Subcutaneous abdominal adipose tissue (tissue), 5 donors: ENCODE measurements around the gene EYS.
"Not testable (repeated sequence)": the region's sequence is repeated elsewhere in the genome, so short reads cannot be mapped to it uniquely, and the experiment has no call there.

ENCODE experiments used
- H3K27ac ChIP-seq: one replicate; pipeline ENCODE4 v1.7.0; 2013; ENCODE audit warnings: low read depth, mild to moderate bottlenecking, inconsistent platforms, low read length, moderate library complexity
- H3K27me3 ChIP-seq, 5 donors: one replicate each; pipeline ENCODE4 v1.7.0; 2013; ENCODE audit warnings: low read length in 5 of 5, inconsistent platforms in 1 of 5; ENCODE audit not compliant: control insufficient read depth in 5 of 5, insufficient read depth in 4 of 5
- H3K36me3 ChIP-seq, 5 donors: one replicate each; pipeline ENCODE4 v1.7.0; 2013; ENCODE audit warnings: low read length in 5 of 5; ENCODE audit not compliant: control insufficient read depth in 5 of 5, insufficient read depth in 5 of 5
- H3K4me1 ChIP-seq, 5 donors: one replicate each; pipeline ENCODE4 v1.7.0; 2013; ENCODE audit warnings: low read length in 5 of 5, mild to moderate bottlenecking in 3 of 5, moderate library complexity in 1 of 5; ENCODE audit not compliant: control insufficient read depth in 5 of 5, insufficient read depth in 5 of 5
- H3K4me3 ChIP-seq, 5 donors: one replicate each; pipeline ENCODE4 v1.7.0; 2013; ENCODE audit warnings: low read length in 5 of 5, low read depth in 1 of 5
- H3K9ac ChIP-seq, 5 donors: one replicate each; pipeline ENCODE4 v1.7.0; 2013; ENCODE audit warnings: low read length in 5 of 5, mild to moderate bottlenecking in 4 of 5, moderate library complexity in 3 of 5
- H3K9me3 ChIP-seq, 5 donors: one replicate each; pipeline ENCODE4 v1.7.0; 2013; ENCODE audit warnings: low read length in 5 of 5; ENCODE audit not compliant: control insufficient read depth in 5 of 5
- donor health status: healthy.
- donor health status: healthy.
- donor health status: healthy.
- donor health status: healthy.
- donor health status: healthy.

EYS gene

DNA sequence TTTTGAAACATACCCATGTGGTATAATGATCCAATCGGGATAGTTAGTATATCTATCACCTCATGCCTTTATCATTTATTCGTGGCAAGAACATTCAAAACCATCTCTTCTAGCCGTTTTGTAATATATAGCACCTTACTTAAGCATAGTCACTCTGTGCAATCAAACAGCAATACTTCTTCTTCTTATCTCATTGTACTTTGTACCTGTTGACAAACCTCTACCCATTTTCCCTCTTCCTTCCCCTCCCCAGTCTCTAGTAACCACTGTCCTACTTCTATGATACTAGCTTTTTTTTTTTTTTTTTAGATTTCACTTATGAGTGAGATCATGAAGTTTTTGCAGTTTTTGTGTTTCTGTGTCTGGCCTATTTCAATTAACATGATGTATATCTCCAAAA, 296.7 kb downstream of the EYS start:
- Histone ChIP-seq H3K4me1 (no peaks in the 10 kb centered on the region), H3K36me3 (no peaks in the 10 kb centered on the region), H3K27ac (no peak overlapping the region), H3K27me3 (no peaks in the 10 kb centered on the region), H3K4me3 (no peak overlapping the region), H3K9me3 (peaks cover 0 to 1% (median 0%) of the 10 kb centered on the region in 5 donors), H3K9ac (no peak overlapping the region)

DNA sequence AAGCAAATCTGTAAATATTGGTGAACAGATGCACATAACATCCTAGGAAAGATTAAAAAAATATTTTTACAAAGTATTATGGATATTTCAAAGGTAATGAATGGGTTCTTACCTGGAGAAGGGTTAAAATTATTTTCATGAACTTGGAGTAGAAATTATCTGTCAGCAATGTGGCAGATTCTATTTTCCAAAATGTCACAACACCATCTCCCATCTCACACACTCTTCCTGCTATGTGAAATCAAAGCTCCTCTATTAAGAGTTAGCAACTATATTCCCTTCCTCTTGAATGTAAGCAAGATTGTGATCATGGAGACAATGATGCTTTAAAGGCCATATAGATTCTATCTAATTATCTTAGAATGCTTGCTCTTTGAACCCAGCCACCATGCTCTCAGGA, 304.5 kb downstream of the EYS start:
- no peaks in the 10 kb centered on the region for H3K9me3 ChIP-seq

DNA sequence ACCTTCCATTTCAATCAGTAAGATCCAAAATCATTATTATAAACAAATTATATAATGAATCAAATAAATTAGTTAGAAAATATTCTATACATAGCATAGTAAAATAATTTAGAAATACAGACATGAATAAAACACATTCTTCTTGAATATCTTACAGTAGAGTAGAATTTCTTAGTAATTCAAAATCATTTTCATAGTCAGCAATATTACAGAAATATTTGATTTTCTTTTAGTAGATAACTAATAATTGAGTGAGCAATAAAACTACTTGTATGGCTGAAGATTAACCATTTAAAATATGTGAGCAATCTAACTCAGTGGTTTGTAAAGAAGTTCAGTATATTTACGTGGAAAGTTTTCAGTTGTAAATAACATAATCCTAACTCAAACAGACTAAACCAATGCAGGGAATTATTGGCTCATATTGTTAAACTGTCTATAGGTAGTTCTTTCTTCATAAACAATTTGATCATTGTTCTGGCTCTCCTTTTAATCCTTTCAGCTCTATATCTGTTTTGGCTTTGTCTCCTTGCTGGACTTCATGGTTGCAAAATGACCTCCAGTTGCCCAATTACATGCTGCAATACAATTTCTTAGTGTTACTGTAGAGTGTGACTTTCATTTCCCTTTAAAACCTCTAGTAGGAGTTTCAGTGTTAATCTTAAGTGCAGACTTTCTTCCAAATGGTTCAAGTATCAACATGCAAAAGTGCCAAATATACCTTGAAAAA, 307.5 kb downstream of the EYS start:
- H3K9ac ChIP-seq = no peak overlapping the region
- H3K36me3 ChIP-seq = no peaks in the 10 kb centered on the region
- no peaks in the 10 kb centered on the region for H3K9me3 ChIP-seq
- peaks cover 0 to 20% (median 3%) of the 10 kb centered on the region in 5 donors for H3K4me1 ChIP-seq
- H3K27me3 ChIP-seq = no peaks in the 10 kb centered on the region
- H3K4me3 ChIP-seq = no peak overlapping the region
- no peak overlapping the region for H3K27ac ChIP-seq

More for the DNA sequence above, 304.5 kb downstream of the EYS start:
- H3K27me3 ChIP-seq = no peaks in the 10 kb centered on the region
- no peak overlapping the region for H3K27ac ChIP-seq
- H3K9ac ChIP-seq = no peak overlapping the region
- H3K4me1 ChIP-seq = peaks cover 0 to 20% (median 3%) of the 10 kb centered on the region in 5 donors
- H3K4me3 ChIP-seq = no peak overlapping the region
- H3K36me3 ChIP-seq = no peaks in the 10 kb centered on the region

GRCh38 chr6:65398851-65399250, 308.2 kb downstream of the EYS start:
- H3K9me3 ChIP-seq = no peaks in the 10 kb centered on the region
- H3K27me3 ChIP-seq = no peaks in the 10 kb centered on the region
- no peak overlapping the region for H3K4me3 ChIP-seq
- no peaks in the 10 kb centered on the region for H3K36me3 ChIP-seq
- H3K4me1 ChIP-seq = peaks cover 0 to 20% (median 3%) of the 10 kb centered on the region in 5 donors
- H3K9ac ChIP-seq = no peak overlapping the region
- no peak overlapping the region for H3K27ac ChIP-seq

GRCh38 chr6:65350530-65350929, 356.5 kb downstream of the EYS start:
- no peaks in the 10 kb centered on the region for H3K36me3 ChIP-seq
- no peaks in the 10 kb centered on the region for H3K4me1 ChIP-seq
- peaks cover 0 to under 1% (median 0%) of the 10 kb centered on the region in 5 donors for H3K9me3 ChIP-seq
- H3K27ac ChIP-seq = no peak overlapping the region
- H3K4me3 ChIP-seq = no peak overlapping the region
- H3K9ac ChIP-seq = no peak overlapping the region
- H3K27me3 ChIP-seq = no peaks in the 10 kb centered on the region

GRCh38 chr6:65302655-65303054, 404.4 kb downstream of the EYS start:
- H3K27me3 ChIP-seq, H3K4me3 ChIP-seq, H3K36me3 ChIP-seq, H3K9me3 ChIP-seq, H3K4me1 ChIP-seq, H3K27ac ChIP-seq, H3K9ac ChIP-seq: not testable (repeated sequence)

DNA sequence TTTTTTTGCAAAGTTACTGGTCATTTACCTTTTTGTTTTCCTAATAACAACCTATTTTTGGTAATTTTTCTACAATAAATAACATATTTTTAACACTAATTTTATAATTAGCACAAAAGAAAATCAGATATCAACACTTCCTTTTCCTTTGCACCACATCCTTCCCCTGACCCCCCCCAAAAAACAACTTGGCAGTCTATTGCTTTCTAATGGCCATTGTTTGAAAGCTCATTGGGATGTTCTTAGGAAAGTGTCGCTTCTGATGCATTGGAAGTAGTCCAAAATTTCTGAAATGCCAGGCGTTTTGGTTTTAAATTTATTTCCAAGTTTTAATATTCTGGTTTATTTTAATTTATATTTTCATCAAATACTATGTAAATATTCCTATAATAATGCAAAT, 407.8 kb downstream of the EYS start:
- H3K36me3 ChIP-seq = no peaks in the 10 kb centered on the region
- no peaks in the 10 kb centered on the region for H3K27me3 ChIP-seq
- H3K27ac ChIP-seq = no peak overlapping the region
- peaks cover 0 to 12% (median 0%) of the 10 kb centered on the region in 5 donors for H3K4me1 ChIP-seq
- H3K4me3 ChIP-seq = no peak overlapping the region
- no peak overlapping the region for H3K9ac ChIP-seq
- no peaks in the 10 kb centered on the region for H3K9me3 ChIP-seq

DNA sequence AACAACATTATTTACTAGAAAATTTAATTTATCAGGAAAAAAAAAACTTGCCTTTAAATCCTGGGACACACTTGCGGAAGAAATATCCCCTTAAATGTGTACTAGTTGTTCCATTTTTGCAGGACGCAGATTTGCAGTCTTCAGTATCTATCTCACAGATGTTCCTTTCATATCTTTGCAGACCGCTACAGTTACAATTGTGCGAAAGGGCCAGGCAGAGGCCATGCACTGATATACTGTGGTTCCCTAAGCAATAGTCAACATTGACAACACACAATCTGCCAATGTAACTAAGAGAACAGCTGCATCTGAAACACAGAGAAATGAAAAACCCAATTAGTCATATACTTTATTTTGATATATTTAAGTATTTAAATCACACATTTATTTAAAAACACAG, 411.2 kb downstream of the EYS start:
- no peak overlapping the region for H3K27ac ChIP-seq
- H3K27me3 ChIP-seq = no peaks in the 10 kb centered on the region
- H3K9me3 ChIP-seq = no peaks in the 10 kb centered on the region
- no peak overlapping the region for H3K9ac ChIP-seq
- H3K4me3 ChIP-seq = no peak overlapping the region
- H3K4me1 ChIP-seq = peaks cover 0 to 12% (median 0%) of the 10 kb centered on the region in 5 donors
- H3K36me3 ChIP-seq = no peaks in the 10 kb centered on the region

- no peaks in the 10 kb centered on the region for H3K4me1 ChIP-seq
- no peak overlapping the region for H3K27ac ChIP-seq
- H3K9ac ChIP-seq = no peak overlapping the region
These were observed 417.5 kb downstream of the EYS start for GRCh38 chr6:65289491-65289890.

GRCh38 chr6:65285275-65285674, 421.8 kb downstream of the EYS start:
- Histone ChIP-seq H3K4me1 (no peaks in the 10 kb centered on the region), H3K9me3 (no peaks in the 10 kb centered on the region), H3K4me3 (no peak overlapping the region), H3K27ac (no peak overlapping the region), H3K27me3 (no peaks in the 10 kb centered on the region), H3K9ac (no peak overlapping the region), H3K36me3 (no peaks in the 10 kb centered on the region)

More at GRCh38 chr6:65289491-65289890, 417.5 kb downstream of the EYS start:
- Histone ChIP-seq H3K4me3 (no peak overlapping the region), H3K9me3 (no peaks in the 10 kb centered on the region), H3K36me3 (no peaks in the 10 kb centered on the region), H3K27me3 (no peaks in the 10 kb centered on the region)
